ENCODE measurements around the gene SAFB. TPM values are rescaled to one million over a fixed set of nuclear protein-coding genes. Genes with fewer than 3 reads are reported as not detected.
A peak's percentile ranks its signal among the peaks of the same experiment; 100 is the strongest.

The SAFB gene
- total RNA-seq, 1 donor from 2014 or later: 127 TPM

DNA sequence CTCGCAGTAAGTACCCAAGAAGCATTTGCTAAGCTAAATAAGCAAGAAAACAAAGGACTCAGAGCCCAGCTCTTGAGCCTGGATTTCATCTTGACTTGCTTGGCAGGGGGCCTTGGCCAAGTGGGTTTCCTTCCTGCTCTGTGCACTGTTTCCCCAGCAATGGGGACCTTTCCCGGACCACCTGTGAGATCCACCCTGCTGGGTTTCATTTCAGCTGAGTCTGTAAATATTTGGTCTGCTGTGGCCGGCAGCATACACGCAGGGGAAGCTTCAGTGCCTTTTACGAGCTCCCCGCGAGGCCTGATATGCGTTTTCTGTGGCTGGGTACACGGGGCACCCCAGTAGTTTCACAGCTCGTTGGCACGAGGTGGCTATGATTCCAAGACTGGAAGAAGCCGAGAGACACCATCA, 42.7 kb upstream of the SAFB start:
- no peaks in the 10 kb centered on the region for H3K27me3 Mint-ChIP-seq
- no peak for TF ChIP-seq CTCF (conservative IDR thresholded peaks at IDR 0.05)
- H3K4me3 Mint-ChIP-seq: no peak overlapping the region
- H3K4me1 Mint-ChIP-seq (ENCODE audit: unreplicated experiment): peaks cover 16% of the 10 kb centered on the region
- H3K36me3 Mint-ChIP-seq: peaks cover 3% of the 10 kb centered on the region
- no peaks in the 10 kb centered on the region for H3K9me3 Mint-ChIP-seq
- H3K27ac Mint-ChIP-seq: peak overlapping the region; percentile 48
- no peak for DNase-seq (ENCODE audit: extremely low spot score, unreplicated experiment)

- H3K27ac Mint-ChIP-seq: peak overlapping the region; percentile 64
- peaks cover 6% of the 10 kb centered on the region for H3K4me1 Mint-ChIP-seq (ENCODE audit: unreplicated experiment)
- TF ChIP-seq CTCF (conservative IDR thresholded peaks at IDR 0.05): no peak
- H3K9me3 Mint-ChIP-seq: no peaks in the 10 kb centered on the region
- no peak for DNase-seq (ENCODE audit: extremely low spot score, unreplicated experiment)
- no peaks in the 10 kb centered on the region for H3K36me3 Mint-ChIP-seq
- peak overlapping the region; percentile 52 for H3K4me3 Mint-ChIP-seq
- no peaks in the 10 kb centered on the region for H3K27me3 Mint-ChIP-seq
Observed at GRCh38 chr19:5585461-5586299, 37.2 kb upstream of the SAFB start.

DNA sequence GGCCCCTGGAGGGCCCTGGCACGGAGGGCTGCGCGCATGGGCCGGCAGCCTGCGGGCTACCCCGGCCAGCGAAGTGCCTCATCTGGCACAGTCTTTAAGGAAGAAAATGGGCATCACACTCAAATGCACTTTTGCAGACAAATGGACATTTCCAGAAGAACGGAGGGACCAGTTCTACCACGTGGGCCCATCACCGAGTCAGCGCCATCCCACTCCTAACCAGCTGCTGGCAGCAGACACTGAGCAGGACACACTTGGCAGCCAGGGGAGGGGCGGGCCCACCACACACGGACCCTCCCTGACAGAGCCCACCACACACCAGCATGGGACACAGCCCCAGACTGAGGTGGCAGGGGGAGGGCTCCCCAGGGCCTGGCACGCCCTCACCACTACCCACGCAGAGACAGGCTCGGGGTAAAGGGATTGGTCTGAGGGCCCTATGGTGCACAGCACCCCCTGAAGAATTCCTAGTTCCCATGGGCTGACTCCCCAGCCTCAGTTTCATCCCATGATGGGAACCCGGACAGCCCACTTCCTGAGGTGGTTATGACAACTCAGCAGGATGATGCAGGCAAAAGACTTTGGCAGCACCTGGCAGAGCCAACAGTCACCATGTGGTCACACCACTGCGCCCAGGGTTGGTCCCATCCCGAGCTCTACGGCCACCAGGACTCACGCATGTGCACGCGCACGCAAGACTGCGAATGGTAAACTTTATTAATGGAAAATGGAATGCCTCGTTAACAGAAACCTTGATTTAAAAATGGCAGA, 36.4 kb upstream of the SAFB start:
- H3K4me1 Mint-ChIP-seq (ENCODE audit: unreplicated experiment): peaks cover 6% of the 10 kb centered on the region
- H3K9me3 Mint-ChIP-seq: no peaks in the 10 kb centered on the region
- DNase-seq (ENCODE audit: extremely low spot score, unreplicated experiment): no peak
- no peaks in the 10 kb centered on the region for H3K27me3 Mint-ChIP-seq
- H3K36me3 Mint-ChIP-seq: peaks cover under 1% of the 10 kb centered on the region
- no peak overlapping the region for H3K4me3 Mint-ChIP-seq
- no peak overlapping the region for H3K27ac Mint-ChIP-seq
- TF ChIP-seq CTCF (conservative IDR thresholded peaks at IDR 0.05): no peak

GRCh38 chr19:5587071-5587455, 35.8 kb upstream of the SAFB start:
- H3K9me3 Mint-ChIP-seq: no peaks in the 10 kb centered on the region
- no peak for DNase-seq (ENCODE audit: extremely low spot score, unreplicated experiment)
- no peaks in the 10 kb centered on the region for H3K27me3 Mint-ChIP-seq
- peaks cover 6% of the 10 kb centered on the region for H3K36me3 Mint-ChIP-seq
- no peak overlapping the region for H3K4me3 Mint-ChIP-seq
- H3K4me1 Mint-ChIP-seq (ENCODE audit: unreplicated experiment): peaks cover 6% of the 10 kb centered on the region
- TF ChIP-seq CTCF (conservative IDR thresholded peaks at IDR 0.05): no peak
- no peak overlapping the region for H3K27ac Mint-ChIP-seq

DNA sequence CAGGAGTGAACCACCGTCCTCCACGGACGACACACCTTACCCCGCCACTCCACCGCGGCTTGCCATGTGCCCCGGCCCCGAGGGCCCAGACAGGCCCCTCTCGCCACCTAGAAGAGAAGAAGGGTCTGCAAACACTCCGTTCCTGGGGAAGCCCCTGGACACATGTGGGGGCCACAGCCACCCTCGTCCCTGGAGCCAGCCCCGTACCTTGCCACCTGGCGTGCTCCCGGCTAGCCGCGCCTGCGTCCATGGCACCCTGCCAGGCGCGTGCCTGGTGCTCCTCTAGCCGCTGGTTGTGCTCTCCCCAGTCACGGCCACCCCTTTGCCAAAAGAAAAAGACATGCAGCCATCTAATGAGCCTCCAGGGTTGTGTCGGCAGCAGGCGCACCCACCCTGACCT, 35.2 kb upstream of the SAFB start:
- Mint-ChIP-seq H3K4me3 (no peak overlapping the region), H3K4me1 (ENCODE audit: unreplicated experiment) (peaks cover 6% of the 10 kb centered on the region), H3K9me3 (no peaks in the 10 kb centered on the region), H3K36me3 (peaks cover 10% of the 10 kb centered on the region), H3K27me3 (no peaks in the 10 kb centered on the region), H3K27ac (no peak overlapping the region)
- DNase-seq (ENCODE audit: extremely low spot score, unreplicated experiment): no peak
- no peak for TF ChIP-seq CTCF (conservative IDR thresholded peaks at IDR 0.05)

Measured in type B pancreatic cell (in vitro differentiated cells).